RPMI8226 (cell line): ENCODE data around the gene MMP24OS.

ENCODE experiments used
- DNase-seq: peaks from one replicate; pipeline ENCODE4 v3.0.0-alpha.2; 2015

Gene MMP24OS

DNA sequence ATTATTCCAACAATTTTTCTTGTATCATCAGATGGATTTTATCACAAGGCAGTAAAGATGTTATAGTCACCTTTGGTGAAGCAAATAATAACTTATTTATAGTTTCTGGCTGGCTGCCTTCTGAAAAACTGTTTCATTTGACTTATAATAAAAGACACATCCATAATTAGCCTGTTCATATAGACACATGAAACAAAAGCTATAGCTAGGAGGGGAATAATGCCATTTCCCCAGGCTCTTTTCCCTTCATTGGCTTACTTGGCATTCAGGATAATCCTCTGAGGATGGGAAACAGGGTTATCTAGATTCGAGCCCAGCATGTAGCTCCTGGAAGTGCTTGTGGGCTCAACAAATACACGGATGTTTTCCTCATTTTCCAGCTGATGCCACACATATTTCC lies 33.9 kb downstream of the MMP24OS start:
- no peak for DNase-seq

- DNase-seq: no peak
Observed at GRCh38 chr20:35243317-35243716, 34.6 kb downstream of the MMP24OS start.

DNA sequence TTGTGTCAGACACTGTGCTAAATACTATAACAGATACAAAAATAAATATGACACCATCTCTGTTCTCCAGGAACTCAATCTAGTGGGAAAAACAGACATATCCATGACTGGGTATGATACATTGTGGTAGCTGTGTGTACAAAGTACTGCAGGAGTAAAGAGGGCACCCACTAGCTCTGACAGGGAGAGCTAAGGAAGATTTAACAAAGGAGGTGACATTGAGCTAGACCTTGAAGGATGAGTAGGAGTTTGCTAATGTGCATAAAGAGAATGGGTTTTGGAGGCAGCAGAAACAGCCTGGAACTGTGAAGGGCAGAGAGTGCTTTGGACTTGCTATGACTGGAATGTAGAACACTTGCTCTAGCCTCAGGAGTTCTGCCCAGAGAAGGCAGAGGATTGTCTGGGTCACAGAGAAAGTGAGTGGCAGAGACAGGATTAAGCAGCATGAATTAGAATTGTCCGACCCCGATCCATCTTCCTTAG lies 37.1 kb downstream of the MMP24OS start:
- no peak for DNase-seq

- DNase-seq: no peak
Observed at GRCh38 chr20:35240083-35240810, 37.7 kb downstream of the MMP24OS start.

- no peak for DNase-seq
Observed at GRCh38 chr20:35238735-35239134, 39.2 kb downstream of the MMP24OS start.

DNA sequence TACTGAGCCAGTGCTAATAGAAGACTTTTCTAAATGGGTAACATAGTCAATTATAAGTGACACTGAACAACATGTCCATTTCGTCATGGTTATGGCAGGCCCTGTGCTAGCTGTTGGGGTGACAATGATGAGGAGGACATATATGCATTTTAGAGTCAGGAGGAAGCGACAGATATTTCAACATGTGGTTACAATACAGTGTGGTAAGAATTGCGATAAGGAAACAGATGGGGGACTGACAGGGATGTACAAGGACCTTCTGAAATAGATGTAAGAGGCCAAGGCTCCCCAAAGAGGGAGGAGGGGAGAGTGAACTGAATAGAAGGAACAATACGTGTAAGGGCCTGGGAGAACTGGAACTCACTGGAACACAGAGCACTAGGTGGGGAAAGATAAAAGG lies 39.8 kb downstream of the MMP24OS start:
- no peak for DNase-seq

- no peak for DNase-seq
Observed at GRCh38 chr20:35237486-35237885, 40.4 kb downstream of the MMP24OS start.

DNA sequence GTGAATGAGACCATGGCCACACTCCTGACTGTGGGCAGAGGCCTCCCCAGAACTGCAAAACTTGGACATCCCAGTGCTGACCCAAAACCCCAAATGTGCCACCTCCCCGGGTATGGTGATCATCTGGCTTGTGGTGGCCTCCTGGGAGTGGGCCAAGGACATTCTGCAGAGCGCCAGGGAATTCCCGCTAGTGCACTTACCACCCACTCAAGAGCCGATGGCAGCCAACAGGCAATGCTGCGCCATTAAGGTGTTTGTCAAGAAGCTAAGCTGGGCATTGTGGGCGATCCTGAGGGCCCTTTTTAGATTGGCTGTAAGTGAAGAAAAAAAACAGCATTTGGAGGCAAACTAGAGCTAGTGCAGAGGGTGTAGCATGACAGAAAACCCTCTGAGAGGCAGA lies 42.0 kb downstream of the MMP24OS start:
- no peak for DNase-seq

DNA sequence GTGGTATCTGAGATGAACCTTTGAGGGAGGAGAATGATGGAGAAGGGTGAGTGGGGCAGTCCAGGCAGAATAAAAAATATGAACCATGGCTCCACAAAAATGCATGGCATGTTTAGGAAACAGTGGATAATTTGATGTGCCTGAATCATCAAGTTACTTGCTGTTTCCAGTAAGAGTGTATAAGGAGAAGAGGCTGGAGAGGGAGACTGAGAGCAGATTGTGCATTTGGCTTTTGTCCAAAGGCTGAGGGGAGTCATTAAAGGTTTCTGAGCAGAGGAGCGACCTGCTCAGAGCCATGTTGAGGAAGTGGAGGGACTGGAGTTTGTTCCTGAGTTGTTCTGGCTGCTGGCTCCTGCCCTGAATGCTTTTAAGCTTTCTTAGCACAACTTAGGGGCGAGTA lies 45.3 kb downstream of the MMP24OS start:
- DNase-seq: no peak

- DNase-seq: peak; percentile 32
Observed at GRCh38 chr20:35226884-35227681, 50.8 kb downstream of the MMP24OS start.
